Measurements from ENCODE around the gene HLA-DPA1.

GRCh38 chr6:33108307-33108706 is 34.9 kb upstream of the HLA-DPA1 start:
- TF ChIP-seq CTCF (IDR thresholded peaks at IDR 0.05) (no peak), POLR2A (IDR thresholded peaks at IDR 0.05) (no peak)
